K562 (cell line): ENCODE measurements around the gene SYNGR4. TPM values are rescaled to one million over a fixed set of nuclear protein-coding genes. Genes with fewer than 3 reads are reported as not detected.
A peak's percentile ranks its signal among the peaks of the same experiment; 100 is the strongest.

Source experiments
- CSDE1 ChIP-seq, 2 experiments: fragments of 450-650 bp; IDR thresholded peaks; 2 replicates each; pipeline ENCODE4 v1.6.1; 2016; ENCODE audit warnings: mild to moderate bottlenecking in 1 of 2
- CXXC5 ChIP-seq: fragments of 250-450 bp; sonication (Bioruptor Pico); IDR thresholded peaks from 2 replicates; pipeline ENCODE4 v1.8.0; 2022; ENCODE audit warnings: inconsistent platforms, mild to moderate bottlenecking, moderate library complexity
- ILK ChIP-seq: fragments of 450-650 bp; IDR thresholded peaks from 2 replicates; pipeline ENCODE4 v1.6.1; 2016; ENCODE audit warnings: missing genetic modification characterization, low read depth, mild to moderate bottlenecking, missing compliant biosample characterization, moderate library complexity, borderline replicate concordance
- LCOR ChIP-seq: sonication (generic); formaldehyde crosslinking; IDR thresholded peaks from 2 replicates; pipeline ENCODE4 v1.8.0; 2022; ENCODE audit warnings: mild to moderate bottlenecking, missing genetic modification reagents
- MCM7 ChIP-seq, 2 experiments: fragments of 450-650 bp; IDR thresholded peaks; 2 replicates each; pipeline ENCODE4 v1.6.1; 2016 to 2018
- POLR2A ChIP-seq: fragments of 450-650 bp; conservative IDR thresholded peaks from 2 replicates; pipeline ENCODE4 v1.6.1; 2016
- RBM22 ChIP-seq: fragments of 200-400 bp; formaldehyde crosslinking; IDR thresholded peaks from 2 replicates; pipeline ENCODE4 v1.6.1; 2018; ENCODE audit warnings: low read length, low read depth; ENCODE audit not compliant: poor library complexity, severe bottlenecking
- TEAD2 ChIP-seq: fragments of 450-650 bp; IDR thresholded peaks from 2 replicates; pipeline ENCODE4 v1.6.1; 2016; ENCODE audit warnings: missing genetic modification characterization, control low read depth, missing compliant biosample characterization
- U2AF2 ChIP-seq: fragments of 200-400 bp; formaldehyde crosslinking; optimal IDR thresholded peaks from 2 replicates; pipeline ENCODE3; 2017; ENCODE audit warnings: low read depth, mild to moderate bottlenecking, low read length
- polyA plus RNA-seq, 8 experiments: library from polyadenylated mRNA; depleted of rRNA in 4 of 8; stranded (reverse) in 5 of 8; unstranded in 3 of 8; fragments of >200 nt; fragmentation: Nextera tagmentation in 2 of 8; fragmentation: Illumina TruSeq in 1 of 8; extraction: Ambion mirVana in 2 of 8; extraction: Trizol in 1 of 8; gene quantifications; 2 replicates each; pipeline versions ENCODE4 v1.2.1 to v1.2.3, GENCODE V29; 2011 to 2014; ENCODE audit warnings: inconsistent platforms in 1 of 8, missing spikeins in 1 of 8
- total RNA-seq, 7 experiments: library from RNA; depleted of rRNA in 6 of 7; stranded (reverse); fragments of >200 nt in 6 of 7; fragmentation: Illumina TruSeq in 2 of 7; extraction: Trizol in 2 of 7; gene quantifications; 2 replicates each; pipeline versions ENCODE4 v1.2.1 to v1.2.3, GENCODE V29; 2011 to 2021; ENCODE audit warnings: low replicate concordance in 1 of 7
- TF ChIP-seq, protein P1 (sequence below): fragments of 450-650 bp; IDR thresholded peaks from 2 replicates; pipeline ENCODE4 v1.6.1; 2018; ENCODE audit warnings: mild to moderate bottlenecking, low read depth; ENCODE audit not compliant: partially characterized antibody
- TF ChIP-seq, protein P2 (sequence below): fragments of 450-650 bp; IDR thresholded peaks from 2 replicates; pipeline ENCODE4 v1.6.1; 2017; ENCODE audit warnings: antibody characterized with exemption, mild to moderate bottlenecking
- TF ChIP-seq, protein P3 (sequence below): fragments of 250-450 bp; sonication (Bioruptor Pico); IDR thresholded peaks from 2 replicates; pipeline ENCODE4 v1.4.0; 2020
- TF ChIP-seq, protein P4 (sequence below): fragments of 250-450 bp; sonication (Bioruptor Pico); IDR thresholded peaks from 2 replicates; pipeline ENCODE4 v1.5.0; 2020; ENCODE audit warnings: mild to moderate bottlenecking, borderline replicate concordance

SYNGR4 gene
- total and polyA plus RNA-seq, 9 of the 15 experiments (the other 6 are each of a cell fraction or from before 2014, with no cell fraction given): 0.07 to 0.14 TPM; not detected in 7

DNA sequence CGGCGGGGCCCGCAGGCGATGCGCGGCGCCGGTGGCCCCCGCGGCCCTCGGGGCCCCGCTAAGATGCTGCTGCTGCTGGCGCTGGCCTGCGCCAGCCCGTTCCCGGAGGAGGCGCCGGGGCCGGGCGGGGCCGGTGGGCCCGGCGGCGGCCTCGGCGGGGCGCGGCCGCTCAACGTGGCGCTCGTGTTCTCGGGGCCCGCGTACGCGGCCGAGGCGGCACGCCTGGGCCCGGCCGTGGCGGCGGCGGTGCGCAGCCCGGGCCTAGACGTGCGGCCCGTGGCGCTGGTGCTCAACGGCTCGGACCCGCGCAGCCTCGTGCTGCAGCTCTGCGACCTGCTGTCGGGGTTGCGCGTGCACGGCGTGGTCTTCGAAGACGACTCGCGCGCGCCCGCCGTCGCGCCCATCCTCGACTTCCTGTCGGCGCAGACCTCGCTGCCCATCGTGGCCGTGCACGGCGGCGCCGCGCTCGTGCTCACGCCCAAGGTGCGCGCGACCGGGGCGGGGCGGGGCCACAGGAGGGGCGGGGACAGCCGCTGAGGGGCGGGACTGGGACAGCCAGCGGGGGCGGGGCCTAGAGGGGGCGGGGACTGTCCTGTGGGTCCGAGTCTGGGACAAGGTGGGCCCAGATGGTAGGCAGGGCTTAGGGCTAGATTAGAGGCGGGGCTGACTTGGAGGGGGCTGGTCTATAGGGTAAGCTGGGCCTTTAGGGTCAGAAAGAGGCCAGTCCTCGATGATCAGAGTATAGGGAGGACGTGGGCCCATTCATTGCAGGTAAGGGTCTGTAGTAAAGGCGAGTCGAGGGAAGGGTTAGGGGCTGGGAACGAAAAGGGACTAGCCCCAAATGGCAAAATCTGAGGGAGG lies 34.4 kb downstream of the SYNGR4 start (continued):
- TF ChIP-seq CSDE1 (IDR thresholded peaks at IDR 0.05): no peak
- no peak for TF ChIP-seq TEAD2
- TF ChIP-seq, protein P1, sequence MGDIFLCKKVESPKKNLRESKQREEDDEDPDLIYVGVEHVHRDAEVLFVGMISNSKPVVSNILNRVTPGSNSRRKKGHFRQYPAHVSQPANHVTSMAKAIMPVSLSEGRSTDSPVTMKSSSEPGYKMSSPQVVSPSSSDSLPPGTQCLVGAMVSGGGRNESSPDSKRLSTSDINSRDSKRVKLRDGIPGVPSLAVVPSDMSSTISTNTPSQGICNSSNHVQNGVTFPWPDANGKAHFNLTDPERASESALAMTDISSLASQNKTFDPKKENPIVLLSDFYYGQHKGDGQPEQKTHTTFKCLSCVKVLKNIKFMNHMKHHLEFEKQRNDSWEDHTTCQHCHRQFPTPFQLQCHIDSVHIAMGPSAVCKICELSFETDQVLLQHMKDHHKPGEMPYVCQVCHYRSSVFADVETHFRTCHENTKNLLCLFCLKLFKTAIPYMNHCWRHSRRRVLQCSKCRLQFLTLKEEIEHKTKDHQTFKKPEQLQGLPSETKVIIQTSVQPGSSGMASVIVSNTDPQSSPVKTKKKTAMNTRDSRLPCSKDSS: no peak
- TF ChIP-seq MCM7 (IDR thresholded peaks at IDR 0.05): no peak
- no peak for TF ChIP-seq U2AF2
- TF ChIP-seq, protein P2, sequence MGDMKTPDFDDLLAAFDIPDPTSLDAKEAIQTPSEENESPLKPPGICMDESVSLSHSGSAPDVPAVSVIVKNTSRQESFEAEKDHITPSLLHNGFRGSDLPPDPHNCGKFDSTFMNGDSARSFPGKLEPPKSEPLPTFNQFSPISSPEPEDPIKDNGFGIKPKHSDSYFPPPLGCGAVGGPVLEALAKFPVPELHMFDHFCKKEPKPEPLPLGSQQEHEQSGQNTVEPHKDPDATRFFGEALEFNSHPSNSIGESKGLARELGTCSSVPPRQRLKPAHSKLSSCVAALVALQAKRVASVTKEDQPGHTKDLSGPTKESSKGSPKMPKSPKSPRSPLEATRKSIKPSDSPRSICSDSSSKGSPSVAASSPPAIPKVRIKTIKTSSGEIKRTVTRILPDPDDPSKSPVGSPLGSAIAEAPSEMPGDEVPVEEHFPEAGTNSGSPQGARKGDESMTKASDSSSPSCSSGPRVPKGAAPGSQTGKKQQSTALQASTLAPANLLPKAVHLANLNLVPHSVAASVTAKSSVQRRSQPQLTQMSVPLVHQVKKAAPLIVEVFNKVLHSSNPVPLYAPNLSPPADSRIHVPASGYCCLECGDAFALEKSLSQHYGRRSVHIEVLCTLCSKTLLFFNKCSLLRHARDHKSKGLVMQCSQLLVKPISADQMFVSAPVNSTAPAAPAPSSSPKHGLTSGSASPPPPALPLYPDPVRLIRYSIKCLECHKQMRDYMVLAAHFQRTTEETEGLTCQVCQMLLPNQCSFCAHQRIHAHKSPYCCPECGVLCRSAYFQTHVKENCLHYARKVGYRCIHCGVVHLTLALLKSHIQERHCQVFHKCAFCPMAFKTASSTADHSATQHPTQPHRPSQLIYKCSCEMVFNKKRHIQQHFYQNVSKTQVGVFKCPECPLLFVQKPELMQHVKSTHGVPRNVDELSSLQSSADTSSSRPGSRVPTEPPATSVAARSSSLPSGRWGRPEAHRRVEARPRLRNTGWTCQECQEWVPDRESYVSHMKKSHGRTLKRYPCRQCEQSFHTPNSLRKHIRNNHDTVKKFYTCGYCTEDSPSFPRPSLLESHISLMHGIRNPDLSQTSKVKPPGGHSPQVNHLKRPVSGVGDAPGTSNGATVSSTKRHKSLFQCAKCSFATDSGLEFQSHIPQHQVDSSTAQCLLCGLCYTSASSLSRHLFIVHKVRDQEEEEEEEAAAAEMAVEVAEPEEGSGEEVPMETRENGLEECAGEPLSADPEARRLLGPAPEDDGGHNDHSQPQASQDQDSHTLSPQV: peak; percentile 92; the same call in 1 of the 2 replicates
- TF ChIP-seq, protein P3, sequence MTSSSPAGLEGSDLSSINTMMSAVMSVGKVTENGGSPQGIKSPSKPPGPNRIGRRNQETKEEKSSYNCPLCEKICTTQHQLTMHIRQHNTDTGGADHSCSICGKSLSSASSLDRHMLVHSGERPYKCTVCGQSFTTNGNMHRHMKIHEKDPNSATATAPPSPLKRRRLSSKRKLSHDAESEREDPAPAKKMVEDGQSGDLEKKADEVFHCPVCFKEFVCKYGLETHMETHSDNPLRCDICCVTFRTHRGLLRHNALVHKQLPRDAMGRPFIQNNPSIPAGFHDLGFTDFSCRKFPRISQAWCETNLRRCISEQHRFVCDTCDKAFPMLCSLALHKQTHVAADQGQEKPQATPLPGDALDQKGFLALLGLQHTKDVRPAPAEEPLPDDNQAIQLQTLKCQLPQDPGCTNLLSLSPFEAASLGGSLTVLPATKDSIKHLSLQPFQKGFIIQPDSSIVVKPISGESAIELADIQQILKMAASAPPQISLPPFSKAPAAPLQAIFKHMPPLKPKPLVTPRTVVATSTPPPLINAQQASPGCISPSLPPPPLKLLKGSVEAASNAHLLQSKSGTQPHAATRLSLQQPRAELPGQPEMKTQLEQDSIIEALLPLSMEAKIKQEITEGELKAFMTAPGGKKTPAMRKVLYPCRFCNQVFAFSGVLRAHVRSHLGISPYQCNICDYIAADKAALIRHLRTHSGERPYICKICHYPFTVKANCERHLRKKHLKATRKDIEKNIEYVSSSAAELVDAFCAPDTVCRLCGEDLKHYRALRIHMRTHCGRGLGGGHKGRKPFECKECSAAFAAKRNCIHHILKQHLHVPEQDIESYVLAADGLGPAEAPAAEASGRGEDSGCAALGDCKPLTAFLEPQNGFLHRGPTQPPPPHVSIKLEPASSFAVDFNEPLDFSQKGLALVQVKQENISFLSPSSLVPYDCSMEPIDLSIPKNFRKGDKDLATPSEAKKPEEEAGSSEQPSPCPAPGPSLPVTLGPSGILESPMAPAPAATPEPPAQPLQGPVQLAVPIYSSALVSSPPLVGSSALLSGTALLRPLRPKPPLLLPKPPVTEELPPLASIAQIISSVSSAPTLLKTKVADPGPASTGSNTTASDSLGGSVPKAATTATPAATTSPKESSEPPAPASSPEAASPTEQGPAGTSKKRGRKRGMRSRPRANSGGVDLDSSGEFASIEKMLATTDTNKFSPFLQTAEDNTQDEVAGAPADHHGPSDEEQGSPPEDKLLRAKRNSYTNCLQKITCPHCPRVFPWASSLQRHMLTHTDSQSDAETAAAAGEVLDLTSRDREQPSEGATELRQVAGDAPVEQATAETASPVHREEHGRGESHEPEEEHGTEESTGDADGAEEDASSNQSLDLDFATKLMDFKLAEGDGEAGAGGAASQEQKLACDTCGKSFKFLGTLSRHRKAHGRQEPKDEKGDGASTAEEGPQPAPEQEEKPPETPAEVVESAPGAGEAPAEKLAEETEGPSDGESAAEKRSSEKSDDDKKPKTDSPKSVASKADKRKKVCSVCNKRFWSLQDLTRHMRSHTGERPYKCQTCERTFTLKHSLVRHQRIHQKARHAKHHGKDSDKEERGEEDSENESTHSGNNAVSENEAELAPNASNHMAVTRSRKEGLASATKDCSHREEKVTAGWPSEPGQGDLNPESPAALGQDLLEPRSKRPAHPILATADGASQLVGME (CRISPR knock-in tag): no peak
- TF ChIP-seq, protein P4, sequence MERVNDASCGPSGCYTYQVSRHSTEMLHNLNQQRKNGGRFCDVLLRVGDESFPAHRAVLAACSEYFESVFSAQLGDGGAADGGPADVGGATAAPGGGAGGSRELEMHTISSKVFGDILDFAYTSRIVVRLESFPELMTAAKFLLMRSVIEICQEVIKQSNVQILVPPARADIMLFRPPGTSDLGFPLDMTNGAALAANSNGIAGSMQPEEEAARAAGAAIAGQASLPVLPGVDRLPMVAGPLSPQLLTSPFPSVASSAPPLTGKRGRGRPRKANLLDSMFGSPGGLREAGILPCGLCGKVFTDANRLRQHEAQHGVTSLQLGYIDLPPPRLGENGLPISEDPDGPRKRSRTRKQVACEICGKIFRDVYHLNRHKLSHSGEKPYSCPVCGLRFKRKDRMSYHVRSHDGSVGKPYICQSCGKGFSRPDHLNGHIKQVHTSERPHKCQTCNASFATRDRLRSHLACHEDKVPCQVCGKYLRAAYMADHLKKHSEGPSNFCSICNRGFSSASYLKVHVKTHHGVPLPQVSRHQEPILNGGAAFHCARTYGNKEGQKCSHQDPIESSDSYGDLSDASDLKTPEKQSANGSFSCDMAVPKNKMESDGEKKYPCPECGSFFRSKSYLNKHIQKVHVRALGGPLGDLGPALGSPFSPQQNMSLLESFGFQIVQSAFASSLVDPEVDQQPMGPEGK (CRISPR knock-in tag): no peak
- peak; percentile 98 for TF ChIP-seq POLR2A
- peak; percentile 94 for TF ChIP-seq CXXC5 (CRISPR knock-in tag)
- TF ChIP-seq RBM22: no peak
- TF ChIP-seq ILK (tag): no peak
- no peak for TF ChIP-seq LCOR (CRISPR knock-in tag)
